K562 (cell line): ENCODE data around the gene TMEM45B. TPM values are rescaled to one million over a fixed set of nuclear protein-coding genes. Genes with fewer than 3 reads are reported as not detected.
"Not testable (repeated sequence)": the region's sequence is repeated elsewhere in the genome, so short reads cannot be mapped to it uniquely, and the experiment has no call there.

Experiments
- ATAC-seq: fragments of 200-7000 bp; cut with Tn5 transposase; 3 replicates; pipeline ENCODE4 v1.9.1; 2020; ENCODE audit warnings: moderate library complexity
- BruUV-seq: library from RNA; stranded (reverse); fragments of 400-500 nt; replicated peaks from 2 replicates; lab custom pipeline; 2021; lab: Mats Ljungman, UMichigan
- CTCF ChIA-PET: fragments of 300-600 bp; formaldehyde crosslinking; extraction: SDS; loops from one replicate; lab custom pipeline; 2021; ENCODE audit warnings: low intra/inter-chr PET ratio; lab: Yijun Ruan, JAX
- POLR2A ChIA-PET: fragments of 300-600, 350-650 bp; sonication (Branson Sonifier 250); formaldehyde crosslinking; extraction: SDS; loops from one replicate; lab custom pipeline; 2021; ENCODE audit warnings: antibody characterized with exemption, inconsistent platforms; lab: Yijun Ruan, JAX
- DNase-seq, 4 experiments: peaks; one replicate each; pipeline versions ENCODE4 v3.0.0 to v3.0.0-alpha.2; 2011 to 2018; ENCODE audit warnings: low spot score in 3 of 4, mixed read lengths in 3 of 4; ENCODE audit errors: extremely low read depth in 1 of 4
- FAIRE-seq: peaks from 2 replicates; lab custom pipeline; 2011; peaks lifted over from hg19 to GRCh38; lab: Jason Lieb, UNC
- H2AFZ ChIP-seq: 2 replicates; pipeline ENCODE4 v1.6.0; 2011; ENCODE audit warnings: low read depth, low read length, control low read depth, inconsistent platforms
- H3K27ac ChIP-seq: fragments of 200-600 bp; 3 replicates; pipeline ENCODE4 v1.8.0; 2011; ENCODE audit warnings: low read depth, mild to moderate bottlenecking, control low read depth, inconsistent platforms, low read length, moderate library complexity, mixed read lengths; ENCODE audit errors: extremely low read depth
- H3K27me3 ChIP-seq, 2 experiments: fragments of 300-600 bp in 1 of 2; 2 replicates in 1 of 2; 3 replicates in 1 of 2; pipeline versions ENCODE4 v1.6.0 to v1.8.0; 2011; ENCODE audit warnings: inconsistent platforms in 2 of 2, low read length in 2 of 2, mild to moderate bottlenecking in 1 of 2, mixed read lengths in 1 of 2, moderate library complexity in 1 of 2; ENCODE audit not compliant: control insufficient read depth in 2 of 2, insufficient read depth in 2 of 2
- H3K36me3 ChIP-seq: fragments of 300-600 bp; 3 replicates; pipeline ENCODE4 v1.8.0; 2011; ENCODE audit warnings: mild to moderate bottlenecking, low read length, inconsistent platforms; ENCODE audit not compliant: control insufficient read depth, insufficient read depth
- H3K4me1 ChIP-seq, 2 experiments: fragments of 200-600 bp in 1 of 2; replicated peaks in 1 of 2; 2 replicates in 1 of 2; 3 replicates in 1 of 2; pipeline versions ENCODE4 v1.5.1 to v1.8.0; 2011; ENCODE audit warnings: inconsistent platforms in 2 of 2, low read length in 2 of 2, mild to moderate bottlenecking in 1 of 2, mixed read lengths in 1 of 2, moderate library complexity in 1 of 2; ENCODE audit not compliant: control insufficient read depth in 2 of 2, insufficient read depth in 2 of 2
- H3K4me2 ChIP-seq: 2 replicates; pipeline ENCODE4 v1.6.1; 2011; ENCODE audit warnings: low read length, control low read depth, inconsistent platforms, mixed read lengths; ENCODE audit not compliant: insufficient read depth
- H3K4me3 ChIP-seq: fragments of 200-600 bp; sonication (generic), shearing (Covaris generic); 2 replicates; pipeline ENCODE4 v1.5.1; 2016; ENCODE audit warnings: control low read depth, inconsistent platforms
- H3K79me2 ChIP-seq: fragments of 200-600 bp; 3 replicates; pipeline ENCODE4 v1.8.0; 2011; ENCODE audit warnings: low read length, inconsistent platforms; ENCODE audit not compliant: control insufficient read depth, insufficient read depth
- H3K9ac ChIP-seq, 2 experiments: 2 replicates each; pipeline versions ENCODE4 v1.6.0 to v1.6.1; 2011; ENCODE audit warnings: low read depth in 2 of 2, low read length in 2 of 2, control low read depth in 1 of 2, inconsistent platforms in 1 of 2, mild to moderate bottlenecking in 1 of 2, mixed read lengths in 1 of 2; ENCODE audit not compliant: insufficient read depth in 1 of 2
- H3K9me1 ChIP-seq: one replicate; pipeline ENCODE4 v1.6.0; 2011; ENCODE audit warnings: inconsistent platforms, mild to moderate bottlenecking, low read length, moderate library complexity; ENCODE audit not compliant: control insufficient read depth, insufficient read depth
- H3K9me3 ChIP-seq: replicated peaks from 2 replicates; pipeline ENCODE4 v1.5.1; 2011; ENCODE audit warnings: low read depth, low read length, inconsistent platforms; ENCODE audit not compliant: control insufficient read depth, insufficient read depth
- H4K20me1 ChIP-seq: replicated peaks from 2 replicates; pipeline ENCODE4 v1.6.1; 2011; ENCODE audit warnings: low read length, inconsistent platforms, mixed read lengths; ENCODE audit not compliant: control insufficient read depth, insufficient read depth
- THRAP3 ChIP-seq: fragments of 450-650 bp; IDR thresholded peaks from 2 replicates; pipeline ENCODE4 v1.6.1; 2016; ENCODE audit warnings: mild to moderate bottlenecking, inconsistent platforms, borderline replicate concordance
- WGBS: fragments of 100-300 bp; shearing (Covaris generic); methylation state at CpG from one replicate; pipeline ENCODE4 v1.1.6; 2016; ENCODE audit warnings: low coverage, mixed read lengths; ENCODE audit not compliant: insufficient coverage; ENCODE audit errors: missing lambda C conversion rate; 5-methylcytosine and 5-hydroxymethylcytosine counted together
- in situ Hi-C: fragments of 300-500 bp; cut with MboI; formaldehyde crosslinking; loops from 4 replicates; pipeline ENCODE4 v1.15.0; 2018; ENCODE audit warnings: inconsistent platforms, mixed read lengths
- intact Hi-C: fragments of 100-400 bp; cut with micrococcal nuclease; formaldehyde crosslinking; loops from 2 replicates; pipeline ENCODE4 v1.14.2; 2022
- polyA plus RNA-seq, 8 experiments: library from polyadenylated mRNA; depleted of rRNA in 4 of 8; stranded (reverse) in 5 of 8; unstranded in 3 of 8; fragments of >200 nt; fragmentation: Nextera tagmentation in 2 of 8; fragmentation: Illumina TruSeq in 1 of 8; extraction: Ambion mirVana in 2 of 8; extraction: Trizol in 1 of 8; gene quantifications; 2 replicates each; pipeline versions ENCODE4 v1.2.1 to v1.2.3, GENCODE V29; 2011 to 2014; ENCODE audit warnings: inconsistent platforms in 1 of 8, missing spikeins in 1 of 8
- total RNA-seq, 7 experiments: library from RNA; depleted of rRNA in 6 of 7; stranded (reverse); fragments of >200 nt in 6 of 7; fragmentation: Illumina TruSeq in 2 of 7; extraction: Trizol in 2 of 7; gene quantifications; 2 replicates each; pipeline versions ENCODE4 v1.2.1 to v1.2.3, GENCODE V29; 2011 to 2021; ENCODE audit warnings: low replicate concordance in 1 of 7
- TF ChIP-seq, protein P1 (sequence below): fragments of 450-650 bp; IDR thresholded peaks from 2 replicates; pipeline ENCODE4 v1.7.1; 2018; ENCODE audit warnings: mild to moderate bottlenecking, low read depth; ENCODE audit not compliant: partially characterized antibody
- TF ChIP-seq, protein P2 (sequence below): IDR thresholded peaks from 2 replicates; pipeline ENCODE4 v1.6.1; 2016; ENCODE audit warnings: missing genetic modification characterization, missing compliant biosample characterization

The TMEM45B gene
- total and polyA plus RNA-seq, 9 of the 15 experiments (the other 6 are each of a cell fraction or from before 2014, with no cell fraction given): 0.07 TPM; not detected in 8

DNA sequence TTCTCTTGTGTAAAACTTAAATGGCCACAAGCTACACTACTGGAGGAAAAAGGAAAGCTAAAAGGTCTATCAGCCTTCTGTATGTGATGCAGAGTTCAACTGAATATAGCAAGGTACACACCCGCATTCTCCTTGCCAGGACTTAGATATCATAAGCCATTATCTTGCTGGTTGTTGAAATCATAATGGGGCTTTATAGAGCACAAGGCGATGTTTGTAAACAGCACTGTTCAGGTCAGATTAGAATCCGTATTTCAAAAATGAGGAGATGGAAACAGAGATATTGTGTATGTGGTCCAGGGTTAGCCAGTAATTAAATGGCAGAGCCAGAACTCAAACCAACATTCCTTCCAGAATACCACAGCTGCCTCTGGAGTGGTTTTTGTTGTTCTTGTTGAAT, 2.6 kb downstream of the TMEM45B start:
- peak; percentile 57 for FAIRE-seq
- H3K36me3 ChIP-seq, BruUV-seq, in situ Hi-C loops, H4K20me1 ChIP-seq, CTCF ChIA-PET, intact Hi-C loops, H3K4me1 ChIP-seq, H3K79me2 ChIP-seq, H3K4me2 ChIP-seq, DNase-seq, H3K4me3 ChIP-seq, H3K9ac ChIP-seq, H3K9me1 ChIP-seq, H3K27ac ChIP-seq, ATAC-seq, POLR2A ChIA-PET, H3K9me3 ChIP-seq, H2AFZ ChIP-seq: not testable (repeated sequence)
- WGBS: 3% methylated on average over 3 of the region's 3 CpGs
- H3K27me3 ChIP-seq: peaks cover 6 to 28% of the 10 kb centered on the region in 2 experiments; a peak in 4 of 5 replicates

DNA sequence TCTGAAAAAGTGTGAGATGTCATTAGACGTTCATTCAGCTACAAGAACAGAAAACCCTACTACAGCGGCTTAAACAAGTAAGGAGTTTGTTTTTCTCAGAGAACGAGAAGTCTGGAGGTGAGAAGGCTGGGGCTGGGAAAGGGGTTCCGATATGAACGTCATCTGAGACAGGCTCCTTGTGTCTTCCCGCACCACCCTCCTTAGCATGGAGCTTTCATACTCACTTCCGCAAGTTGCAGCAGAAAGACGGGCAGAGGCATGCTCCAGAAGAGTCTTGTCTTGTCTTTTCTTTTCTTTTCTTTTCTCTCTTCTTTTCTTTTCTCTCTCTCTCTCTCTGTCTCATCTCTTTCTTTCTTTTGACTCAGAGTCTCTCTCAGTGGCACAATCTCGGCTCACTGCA, 3.6 kb downstream of the TMEM45B start:
- intact Hi-C loops: no loop called here
- no peak for DNase-seq
- peaks cover 0 to 6% of the 10 kb centered on the region in 2 experiments; a peak in 1 of 5 replicates for H3K4me1 ChIP-seq
- no peak overlapping the region for H3K4me3 ChIP-seq
- H4K20me1 ChIP-seq: no peaks in the 10 kb centered on the region
- in situ Hi-C loops: no loop called here
- TF ChIP-seq, protein P1, sequence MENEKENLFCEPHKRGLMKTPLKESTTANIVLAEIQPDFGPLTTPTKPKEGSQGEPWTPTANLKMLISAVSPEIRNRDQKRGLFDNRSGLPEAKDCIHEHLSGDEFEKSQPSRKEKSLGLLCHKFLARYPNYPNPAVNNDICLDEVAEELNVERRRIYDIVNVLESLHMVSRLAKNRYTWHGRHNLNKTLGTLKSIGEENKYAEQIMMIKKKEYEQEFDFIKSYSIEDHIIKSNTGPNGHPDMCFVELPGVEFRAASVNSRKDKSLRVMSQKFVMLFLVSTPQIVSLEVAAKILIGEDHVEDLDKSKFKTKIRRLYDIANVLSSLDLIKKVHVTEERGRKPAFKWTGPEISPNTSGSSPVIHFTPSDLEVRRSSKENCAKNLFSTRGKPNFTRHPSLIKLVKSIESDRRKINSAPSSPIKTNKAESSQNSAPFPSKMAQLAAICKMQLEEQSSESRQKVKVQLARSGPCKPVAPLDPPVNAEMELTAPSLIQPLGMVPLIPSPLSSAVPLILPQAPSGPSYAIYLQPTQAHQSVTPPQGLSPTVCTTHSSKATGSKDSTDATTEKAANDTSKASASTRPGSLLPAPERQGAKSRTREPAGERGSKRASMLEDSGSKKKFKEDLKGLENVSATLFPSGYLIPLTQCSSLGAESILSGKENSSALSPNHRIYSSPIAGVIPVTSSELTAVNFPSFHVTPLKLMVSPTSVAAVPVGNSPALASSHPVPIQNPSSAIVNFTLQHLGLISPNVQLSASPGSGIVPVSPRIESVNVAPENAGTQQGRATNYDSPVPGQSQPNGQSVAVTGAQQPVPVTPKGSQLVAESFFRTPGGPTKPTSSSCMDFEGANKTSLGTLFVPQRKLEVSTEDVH: no peak
- TF ChIP-seq, protein P2, sequence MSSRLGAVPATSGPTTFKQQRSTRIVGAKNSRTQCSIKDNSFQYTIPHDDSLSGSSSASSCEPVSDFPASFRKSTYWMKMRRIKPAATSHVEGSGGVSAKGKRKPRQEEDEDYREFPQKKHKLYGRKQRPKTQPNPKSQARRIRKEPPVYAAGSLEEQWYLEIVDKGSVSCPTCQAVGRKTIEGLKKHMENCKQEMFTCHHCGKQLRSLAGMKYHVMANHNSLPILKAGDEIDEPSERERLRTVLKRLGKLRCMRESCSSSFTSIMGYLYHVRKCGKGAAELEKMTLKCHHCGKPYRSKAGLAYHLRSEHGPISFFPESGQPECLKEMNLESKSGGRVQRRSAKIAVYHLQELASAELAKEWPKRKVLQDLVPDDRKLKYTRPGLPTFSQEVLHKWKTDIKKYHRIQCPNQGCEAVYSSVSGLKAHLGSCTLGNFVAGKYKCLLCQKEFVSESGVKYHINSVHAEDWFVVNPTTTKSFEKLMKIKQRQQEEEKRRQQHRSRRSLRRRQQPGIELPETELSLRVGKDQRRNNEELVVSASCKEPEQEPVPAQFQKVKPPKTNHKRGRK: peak; percentile 44; the same call in 1 of the 2 replicates
- TF ChIP-seq THRAP3: no peak
- WGBS: 1% methylated on average over 9 of the region's 9 CpGs
- peaks cover 3 to 18% of the 10 kb centered on the region in 2 experiments for H3K27me3 ChIP-seq
- no peak overlapping the region for H2AFZ ChIP-seq
- ChIA-PET POLR2A (no interaction called here), CTCF (no interaction called here)
- H3K9ac ChIP-seq: no peak overlapping the region
- ATAC-seq: no peak
- H3K36me3 ChIP-seq: no peaks in the 10 kb centered on the region
- H3K9me3 ChIP-seq: no peaks in the 10 kb centered on the region
- no peak overlapping the region for H3K4me2 ChIP-seq
- no TSS peak for BruUV-seq
- no peak overlapping the region for H3K27ac ChIP-seq
- no peak for FAIRE-seq
- no peaks in the 10 kb centered on the region for H3K9me1 ChIP-seq
- no peaks in the 10 kb centered on the region for H3K79me2 ChIP-seq

DNA sequence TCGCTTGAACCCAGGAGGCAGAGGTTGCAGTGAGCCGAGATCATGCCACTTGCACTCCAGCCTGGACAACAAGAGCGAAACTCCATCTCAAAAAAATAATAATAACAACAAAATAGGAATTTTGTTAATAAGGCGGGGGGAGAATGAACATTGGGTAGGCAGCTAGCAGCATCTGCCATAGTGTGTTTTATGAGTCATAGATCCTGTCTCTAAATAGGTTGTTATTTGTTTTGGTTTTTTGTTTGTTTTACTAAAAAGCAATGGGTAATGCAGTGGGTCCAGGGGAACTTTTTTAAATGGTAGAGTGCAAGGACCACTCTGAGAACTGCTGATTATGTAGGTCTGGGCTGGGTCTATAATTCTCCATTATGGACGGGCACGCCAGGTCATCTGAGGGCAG, 4.6 kb downstream of the TMEM45B start:
- BruUV-seq, H3K9me3 ChIP-seq, H3K36me3 ChIP-seq, H3K4me3 ChIP-seq, H3K9ac ChIP-seq, DNase-seq, H3K4me1 ChIP-seq, ATAC-seq, H3K9me1 ChIP-seq, H3K27ac ChIP-seq, CTCF ChIA-PET, H3K79me2 ChIP-seq, H4K20me1 ChIP-seq, H2AFZ ChIP-seq, POLR2A ChIA-PET, H3K4me2 ChIP-seq, intact Hi-C loops, in situ Hi-C loops: not testable (repeated sequence)
- FAIRE-seq: peak; percentile 23
- WGBS: 3% methylated on average over 6 of the region's 6 CpGs
- H3K27me3 ChIP-seq: peaks cover 3 to 15% of the 10 kb centered on the region in 2 experiments
